ENCODE measurements around the gene PTGIS.

- TF ChIP-seq LEF1 (IDR thresholded peaks at IDR 0.05; ENCODE audit: borderline replicate concordance), result no peak
- TF ChIP-seq TARDBP (IDR thresholded peaks at IDR 0.05), result no peak
- TF ChIP-seq ELF4 (IDR thresholded peaks at IDR 0.05), result no peak
- TF ChIP-seq FOXM1 (IDR thresholded peaks at IDR 0.05; ENCODE audit: borderline replicate concordance), result no peak
- TF ChIP-seq SUZ12 (IDR thresholded peaks at IDR 0.05), result no peak
- TF ChIP-seq SP1 (IDR thresholded peaks at IDR 0.05), result no peak
- no peak for TF ChIP-seq FOXA1 (IDR thresholded peaks at IDR 0.05)
These were observed 41.4 kb downstream of the PTGIS start for GRCh38 chr20:49526568-49526967.

All from HEK293T (cell line).